ENCODE results near the gene SNAP25.

The SNAP25 gene

DNA sequence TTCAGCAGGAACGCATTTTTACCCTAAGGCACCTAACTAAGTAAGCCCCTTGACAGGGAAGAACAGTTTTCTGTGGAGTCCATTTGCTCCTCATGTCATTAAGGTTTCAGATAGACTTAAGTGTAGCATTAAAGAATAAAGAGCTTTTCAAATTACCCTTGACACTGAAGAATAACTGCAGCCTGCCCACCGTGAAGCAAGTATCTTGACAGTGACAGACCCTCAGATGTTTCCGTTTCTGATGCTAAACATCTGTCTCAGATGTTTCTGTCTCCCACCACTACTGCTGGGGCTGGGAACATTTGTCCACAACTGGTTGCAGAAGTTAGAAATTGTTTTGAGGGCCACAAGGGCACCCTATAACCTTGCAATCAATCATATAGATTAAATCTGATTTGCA lies 50.0 kb downstream of the SNAP25 start:
- DNase-seq: no peak

DNA sequence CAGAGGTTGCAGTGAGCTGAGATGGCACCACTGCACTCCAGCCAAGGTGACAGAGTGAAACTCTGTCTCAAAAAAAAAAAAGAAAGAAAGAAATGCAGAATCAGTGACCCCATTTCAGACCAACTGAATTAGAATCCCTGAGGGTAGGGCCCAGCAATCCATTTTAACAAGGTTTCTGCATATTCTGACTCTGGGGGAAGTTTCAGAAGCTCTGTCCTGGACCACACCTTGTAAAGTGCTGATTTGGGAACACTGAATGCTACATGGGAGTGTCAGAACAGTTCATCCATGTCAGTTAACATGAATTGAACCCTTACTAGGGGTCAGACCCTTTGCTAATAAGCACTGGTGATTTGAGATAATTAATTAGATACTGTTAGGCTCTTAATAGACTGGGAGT lies 52.0 kb downstream of the SNAP25 start:
- no peak for DNase-seq

- DNase-seq: no peak
Measured at GRCh38 chr20:10271494-10272219, 53.0 kb downstream of the SNAP25 start.

GRCh38 chr20:10276878-10277580 lies 58.4 kb downstream of the SNAP25 start:
- no peak for DNase-seq

DNA sequence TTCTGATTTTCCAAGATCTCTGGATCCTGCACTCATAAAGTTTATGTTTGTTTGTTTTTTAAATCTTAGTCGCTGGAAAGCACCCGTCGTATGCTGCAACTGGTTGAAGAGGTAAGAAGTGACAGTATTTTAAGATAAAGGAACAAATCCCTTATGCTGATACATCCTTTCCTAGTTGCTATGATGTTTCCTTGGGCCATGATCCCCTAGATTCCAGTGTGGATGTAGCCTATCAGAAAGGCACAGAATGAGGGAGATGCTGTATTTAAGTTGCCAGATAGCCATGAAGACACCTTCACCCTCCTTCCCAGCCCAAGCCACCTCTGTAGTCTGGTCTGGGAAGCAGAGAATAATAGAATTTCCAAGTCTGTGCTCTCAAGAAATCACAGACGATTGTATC lies 59.0 kb downstream of the SNAP25 start:
- no peak for DNase-seq

DNA sequence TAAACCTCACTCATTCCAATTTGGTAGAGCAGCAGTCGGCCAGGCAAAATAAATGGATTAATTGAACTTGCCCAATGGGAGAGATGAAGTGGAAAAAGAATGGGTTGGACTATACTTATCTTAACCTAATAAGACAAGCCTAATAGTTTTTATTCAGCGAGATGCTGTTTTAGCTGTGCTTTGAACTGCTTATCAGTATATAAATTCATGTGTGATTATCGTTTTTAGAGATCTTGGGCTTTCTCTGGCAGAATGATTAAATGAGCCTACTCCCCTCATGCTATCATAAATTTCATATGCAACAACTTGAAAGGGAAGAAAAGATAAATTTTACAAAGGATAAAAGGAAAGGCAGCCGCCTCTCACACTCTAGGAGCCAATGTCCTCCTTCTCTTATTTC lies 59.8 kb downstream of the SNAP25 start:
- no peak for DNase-seq

- DNase-seq: peak; percentile 7
Measured at GRCh38 chr20:10280018-10280908, 61.6 kb downstream of the SNAP25 start.

DNA sequence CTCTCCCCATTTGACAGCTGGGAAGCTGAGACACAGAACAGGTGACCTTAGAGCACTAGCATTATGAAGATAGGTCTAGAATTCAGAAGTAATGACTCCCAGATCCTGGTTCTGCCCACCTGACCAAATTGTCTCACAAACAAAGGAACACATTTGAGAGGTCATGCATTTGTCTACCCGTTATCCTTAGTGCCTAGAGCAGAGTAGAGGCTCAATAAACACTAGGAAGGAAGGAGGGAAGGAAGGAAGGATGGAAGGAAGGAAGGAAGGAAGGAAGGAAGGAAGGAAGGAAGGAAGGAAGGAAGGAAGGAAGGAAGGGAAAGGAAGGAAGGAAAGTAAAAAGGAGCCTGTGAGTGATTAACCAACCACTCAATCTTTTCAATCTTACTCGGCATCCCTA lies 63.3 kb downstream of the SNAP25 start:
- no peak for DNase-seq

DNA sequence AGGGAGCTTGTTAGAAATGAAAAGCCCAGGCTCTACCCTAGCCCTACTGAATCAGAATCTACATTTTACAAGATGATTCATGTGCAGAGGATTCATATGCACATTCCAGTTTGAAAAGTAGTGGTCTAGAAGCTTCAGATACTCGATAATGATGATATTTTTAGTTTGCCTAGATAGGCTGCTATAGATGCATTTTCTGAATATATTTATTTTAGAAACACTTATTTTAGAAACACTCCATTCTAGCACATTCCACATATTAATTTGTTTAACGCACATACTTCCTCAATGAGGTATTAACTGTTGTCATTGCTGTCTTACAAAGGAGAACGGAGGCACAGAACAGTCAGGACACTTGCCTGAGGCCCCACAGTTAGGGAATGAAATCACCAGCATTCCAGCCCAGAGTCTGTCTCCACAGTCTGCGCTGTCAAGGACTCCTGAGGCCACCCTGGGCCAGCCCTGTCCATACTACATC lies 64.4 kb downstream of the SNAP25 start:
- DNase-seq: no peak

GRCh38 chr20:10286356-10286755 lies 67.7 kb downstream of the SNAP25 start:
- DNase-seq: no peak

GRCh38 chr20:10288421-10288820 lies 69.8 kb downstream of the SNAP25 start:
- DNase-seq: no peak

DNA sequence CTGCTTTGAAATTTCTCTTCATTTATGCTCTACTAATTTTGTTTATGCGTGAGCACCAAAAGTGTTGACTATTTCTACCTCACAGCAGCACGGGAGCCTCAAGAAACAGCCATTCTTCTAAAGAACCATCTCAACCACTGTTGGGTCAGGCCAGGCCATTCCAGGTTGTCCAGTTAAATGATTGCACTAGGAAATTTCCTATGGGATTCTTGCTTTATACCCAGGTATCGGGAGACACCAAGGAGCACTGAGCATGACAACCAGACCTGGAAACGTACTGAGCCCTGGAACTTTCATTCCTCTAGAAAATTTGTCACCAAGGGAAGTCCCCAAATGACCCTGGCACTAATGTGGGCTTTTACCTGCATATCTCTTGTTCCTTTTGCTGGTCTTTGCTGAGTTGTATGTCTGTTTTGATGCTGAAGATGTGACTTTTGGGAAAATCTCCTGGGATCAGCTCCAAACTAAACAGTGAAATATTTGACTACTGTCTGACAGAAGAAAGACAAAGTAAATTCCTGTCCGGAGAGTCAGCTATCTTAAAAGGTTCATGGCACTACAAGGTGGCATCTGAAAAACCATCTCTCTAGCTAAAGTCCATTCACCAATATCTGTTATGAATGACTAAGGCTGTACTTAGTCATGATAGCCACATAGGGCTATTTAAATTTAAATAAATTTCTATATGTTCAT lies 70.5 kb downstream of the SNAP25 start:
- no peak for DNase-seq

- DNase-seq: no peak
Measured at GRCh38 chr20:10291568-10292248, 73.1 kb downstream of the SNAP25 start.

GRCh38 chr20:10297223-10297622 lies 78.6 kb downstream of the SNAP25 start:
- no peak for DNase-seq

DNA sequence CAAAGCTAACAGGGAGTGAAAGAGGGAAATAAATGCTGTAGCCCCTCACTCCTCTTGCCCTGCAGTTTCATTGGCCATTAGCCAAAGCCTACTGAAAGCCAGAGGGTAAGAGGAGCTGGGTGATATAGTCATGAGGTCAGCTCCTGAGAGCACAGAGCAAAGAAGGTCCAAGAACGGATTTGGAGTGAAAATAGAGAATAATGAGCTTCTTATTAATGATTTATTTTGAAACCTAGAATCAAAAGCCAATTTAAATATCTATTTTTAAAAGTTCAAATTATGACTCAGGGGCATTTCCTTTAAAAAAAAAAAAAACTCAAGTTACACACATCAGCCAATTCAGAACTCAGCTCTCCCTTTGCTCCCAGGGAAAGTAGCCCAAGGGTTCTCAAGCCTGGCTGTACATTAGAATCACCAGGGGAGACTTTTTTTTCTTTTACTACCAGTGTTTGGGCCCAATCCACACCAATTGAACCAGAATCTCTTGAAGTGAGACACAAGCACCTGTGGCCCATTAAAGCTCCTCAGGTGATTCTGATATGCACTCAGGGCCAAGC lies 79.1 kb downstream of the SNAP25 start:
- DNase-seq: no peak

- DNase-seq: no peak
Measured at GRCh38 chr20:10300582-10301446, 82.2 kb downstream of the SNAP25 start.

GRCh38 chr20:10303852-10304251 lies 85.2 kb downstream of the SNAP25 start:
- DNase-seq: no peak

DNA sequence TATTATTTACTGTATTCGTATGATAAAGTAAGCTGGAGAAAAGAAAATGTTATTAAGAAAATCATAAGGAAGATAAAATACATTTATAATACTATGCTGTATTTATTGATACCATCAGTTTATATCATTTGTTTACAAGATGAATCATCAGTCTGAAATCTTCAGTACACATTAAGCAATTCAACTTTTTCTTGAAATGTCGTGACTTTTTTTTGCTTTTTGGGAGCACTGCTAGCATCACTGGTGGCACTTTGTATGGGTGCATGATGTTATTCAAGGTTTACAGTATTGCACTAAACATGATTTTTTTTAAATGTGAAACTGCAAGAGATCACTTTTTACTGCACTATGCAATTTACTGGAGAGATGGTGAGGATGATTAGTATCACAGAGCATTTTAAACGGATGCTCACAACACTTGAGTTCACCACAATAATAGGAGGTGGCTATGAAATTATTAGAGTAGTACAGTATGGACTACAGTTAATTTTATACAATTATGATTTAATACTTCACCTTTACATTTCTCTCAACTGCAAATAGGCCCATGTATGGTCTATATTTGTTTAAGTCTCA lies 85.9 kb downstream of the SNAP25 start:
- no peak for DNase-seq

DNA sequence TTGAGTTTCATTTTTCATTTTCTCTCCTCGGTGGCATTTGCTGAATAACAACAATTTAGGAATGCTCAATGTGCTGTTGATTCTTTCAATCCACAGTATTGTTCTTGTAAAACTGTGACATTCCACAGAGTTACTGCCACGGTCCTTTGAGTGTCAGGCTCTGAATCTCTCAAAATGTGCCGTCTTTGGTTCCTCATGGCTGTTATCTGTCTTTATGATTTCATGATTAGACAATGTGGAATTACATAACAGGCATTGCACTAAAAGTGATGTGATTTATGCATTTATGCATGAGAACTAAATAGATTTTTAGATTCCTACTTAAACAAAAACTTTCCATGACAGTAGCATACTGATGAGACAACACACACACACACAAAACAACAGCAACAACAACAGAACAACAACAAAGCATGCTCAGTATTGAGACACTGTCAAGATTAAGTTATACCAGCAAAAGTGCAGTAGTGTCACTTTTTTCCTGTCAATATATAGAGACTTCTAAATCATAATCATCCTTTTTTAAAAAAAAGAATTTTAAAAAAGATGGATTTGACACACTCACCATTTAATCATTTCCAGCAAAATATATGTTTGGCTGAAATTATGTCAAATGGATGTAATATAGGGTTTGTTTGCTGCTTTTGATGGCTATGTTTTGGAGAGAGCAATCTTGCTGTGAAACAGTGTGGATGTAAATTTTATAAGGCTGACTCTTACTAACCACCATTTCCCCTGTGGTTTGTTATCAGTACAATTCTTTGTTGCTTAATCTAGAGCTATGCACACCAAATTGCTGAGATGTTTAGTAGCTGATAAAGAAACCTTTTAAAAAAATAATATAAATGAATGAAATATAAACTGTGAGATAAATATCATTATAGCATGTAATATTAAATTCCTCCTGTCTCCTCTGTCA lies 88.1 kb downstream of the SNAP25 start:
- DNase-seq: no peak

All from T1000 (cell line).